LNCAP (cell line): ENCODE measurements around the gene MTIF2.

ENCODE experiments used
- TF ChIP-seq, protein P1 (sequence below): fragments of 450-650 bp; IDR thresholded peaks from 2 replicates; pipeline ENCODE4 v1.5.1; 2017; ENCODE audit warnings: mild to moderate bottlenecking

The MTIF2 gene

GRCh38 chr2:55231546-55232083 is 37.4 kb downstream of the MTIF2 start:
- TF ChIP-seq, protein P1, sequence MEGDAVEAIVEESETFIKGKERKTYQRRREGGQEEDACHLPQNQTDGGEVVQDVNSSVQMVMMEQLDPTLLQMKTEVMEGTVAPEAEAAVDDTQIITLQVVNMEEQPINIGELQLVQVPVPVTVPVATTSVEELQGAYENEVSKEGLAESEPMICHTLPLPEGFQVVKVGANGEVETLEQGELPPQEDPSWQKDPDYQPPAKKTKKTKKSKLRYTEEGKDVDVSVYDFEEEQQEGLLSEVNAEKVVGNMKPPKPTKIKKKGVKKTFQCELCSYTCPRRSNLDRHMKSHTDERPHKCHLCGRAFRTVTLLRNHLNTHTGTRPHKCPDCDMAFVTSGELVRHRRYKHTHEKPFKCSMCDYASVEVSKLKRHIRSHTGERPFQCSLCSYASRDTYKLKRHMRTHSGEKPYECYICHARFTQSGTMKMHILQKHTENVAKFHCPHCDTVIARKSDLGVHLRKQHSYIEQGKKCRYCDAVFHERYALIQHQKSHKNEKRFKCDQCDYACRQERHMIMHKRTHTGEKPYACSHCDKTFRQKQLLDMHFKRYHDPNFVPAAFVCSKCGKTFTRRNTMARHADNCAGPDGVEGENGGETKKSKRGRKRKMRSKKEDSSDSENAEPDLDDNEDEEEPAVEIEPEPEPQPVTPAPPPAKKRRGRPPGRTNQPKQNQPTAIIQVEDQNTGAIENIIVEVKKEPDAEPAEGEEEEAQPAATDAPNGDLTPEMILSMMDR, result no peak

DNA sequence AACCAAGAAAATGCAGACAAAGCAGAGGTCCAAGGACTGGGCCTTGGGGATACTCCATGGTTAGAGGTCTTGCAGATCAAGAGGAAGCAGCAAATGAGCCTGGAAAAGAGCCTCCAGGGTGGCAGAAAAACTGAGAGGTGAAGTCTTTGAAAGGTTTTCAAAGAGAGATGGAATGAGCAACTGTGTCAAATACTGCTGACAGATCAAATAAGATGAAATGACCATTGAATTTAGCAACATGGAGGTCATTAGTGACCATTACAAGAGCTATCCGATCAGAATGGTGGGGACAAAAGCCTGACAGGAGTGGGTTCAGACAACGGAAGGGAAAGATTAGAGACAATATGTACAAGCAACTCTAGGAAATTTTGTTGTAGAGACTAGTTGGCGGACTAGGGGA is 38.5 kb downstream of the MTIF2 start:
- TF ChIP-seq, protein P1, result no peak

DNA sequence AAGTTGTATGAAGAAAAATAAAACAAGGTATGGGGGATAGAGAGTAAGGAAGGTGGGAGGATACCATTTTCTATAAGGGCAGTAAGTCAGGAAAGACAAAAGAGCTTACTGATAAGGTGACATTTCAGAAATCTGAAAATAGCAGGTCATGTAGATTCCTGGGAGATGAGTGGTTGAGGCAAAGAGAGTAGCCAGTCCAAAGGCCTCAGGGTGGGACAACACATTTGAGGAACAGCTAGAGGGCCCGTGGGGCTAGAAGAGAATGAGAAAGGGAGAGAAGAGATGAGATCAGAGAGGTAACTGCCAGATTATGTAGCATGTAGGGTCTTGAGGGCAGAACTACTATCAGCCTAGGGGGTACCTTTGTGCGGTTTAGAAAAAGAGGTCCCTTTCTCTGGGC is 39.8 kb downstream of the MTIF2 start:
- TF ChIP-seq, protein P1, result no peak

DNA sequence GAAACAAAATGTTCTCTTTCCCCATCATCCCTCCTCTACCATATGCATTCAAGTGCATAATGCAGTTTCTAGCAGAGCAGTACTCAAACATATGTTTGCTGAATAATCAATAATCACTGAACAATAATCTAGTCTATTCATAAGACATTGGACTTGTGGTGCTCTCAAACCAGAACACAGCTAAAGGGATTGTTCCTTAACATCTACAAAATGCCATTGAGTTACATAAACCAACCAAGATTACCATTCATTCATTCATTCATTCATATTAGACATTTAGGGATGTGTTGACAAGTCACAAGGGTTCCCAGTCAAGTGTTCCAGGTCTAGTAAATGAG is 40.8 kb downstream of the MTIF2 start:
- TF ChIP-seq, protein P1, result no peak

- TF ChIP-seq, protein P1, result no peak
Measured at GRCh38 chr2:55225481-55226020, 43.5 kb downstream of the MTIF2 start.

DNA sequence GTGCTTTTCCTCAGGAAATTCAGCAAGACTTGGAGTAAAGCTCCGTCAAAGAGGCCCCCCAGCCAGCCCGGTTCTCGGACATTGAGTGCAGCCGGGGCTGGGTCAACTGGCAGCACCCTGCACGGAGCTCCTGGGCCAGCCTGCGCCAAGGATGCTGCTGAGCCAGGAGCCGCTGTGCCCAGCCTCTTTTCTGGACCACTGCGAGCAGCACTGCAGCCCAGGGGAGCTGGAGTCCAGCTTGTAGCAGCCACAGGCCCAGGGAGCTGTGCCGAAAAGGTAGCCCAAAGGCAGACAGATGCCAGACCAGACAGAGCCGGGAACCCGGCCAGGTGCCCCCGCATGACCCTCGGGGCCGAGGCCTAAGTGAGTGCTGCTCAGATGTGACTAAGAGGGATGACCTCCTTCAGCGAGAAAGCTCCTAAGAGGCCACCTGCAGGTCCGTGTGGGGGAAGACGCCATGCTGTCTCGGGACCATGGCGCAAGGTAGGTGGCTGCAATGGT is 44.2 kb downstream of the MTIF2 start:
- TF ChIP-seq, protein P1, result no peak

GRCh38 chr2:55223958-55224760 is 44.9 kb downstream of the MTIF2 start:
- TF ChIP-seq, protein P1, result no peak
